Neural cell (in vitro differentiated cells): ENCODE measurements around the gene FGG.

Experiments
- EZH2 ChIP-seq: fragments of 200-600, 300-800 bp; shearing (Covaris generic), sonication (generic); IDR thresholded peaks from 2 replicates; pipeline ENCODE4 v1.6.1; 2014; ENCODE audit warnings: antibody characterized with exemption, low read length, borderline replicate concordance, mild to moderate bottlenecking; ENCODE audit not compliant: insufficient read depth, poor library complexity, severe bottlenecking
- POLR2AphosphoS5 ChIP-seq: IDR thresholded peaks from 2 replicates; pipeline ENCODE4 v1.6.1; 2012
- SMC3 ChIP-seq: fragments of 450-650 bp; conservative IDR thresholded peaks from 2 replicates; pipeline ENCODE4 v1.6.1; 2014; ENCODE audit warnings: antibody characterized with exemption, mild to moderate bottlenecking, moderate library complexity; ENCODE audit not compliant: poor library complexity
- TAF1 ChIP-seq: IDR thresholded peaks from 2 replicates; pipeline ENCODE4 v1.6.1; 2012; ENCODE audit warnings: low read depth
- TF ChIP-seq, protein P1 (sequence below): fragments of 450-650 bp; IDR thresholded peaks from 2 replicates; pipeline ENCODE4 v1.5.1; 2014; ENCODE audit warnings: antibody characterized with exemption, mild to moderate bottlenecking, moderate library complexity; ENCODE audit not compliant: poor library complexity, severe bottlenecking

DNA sequence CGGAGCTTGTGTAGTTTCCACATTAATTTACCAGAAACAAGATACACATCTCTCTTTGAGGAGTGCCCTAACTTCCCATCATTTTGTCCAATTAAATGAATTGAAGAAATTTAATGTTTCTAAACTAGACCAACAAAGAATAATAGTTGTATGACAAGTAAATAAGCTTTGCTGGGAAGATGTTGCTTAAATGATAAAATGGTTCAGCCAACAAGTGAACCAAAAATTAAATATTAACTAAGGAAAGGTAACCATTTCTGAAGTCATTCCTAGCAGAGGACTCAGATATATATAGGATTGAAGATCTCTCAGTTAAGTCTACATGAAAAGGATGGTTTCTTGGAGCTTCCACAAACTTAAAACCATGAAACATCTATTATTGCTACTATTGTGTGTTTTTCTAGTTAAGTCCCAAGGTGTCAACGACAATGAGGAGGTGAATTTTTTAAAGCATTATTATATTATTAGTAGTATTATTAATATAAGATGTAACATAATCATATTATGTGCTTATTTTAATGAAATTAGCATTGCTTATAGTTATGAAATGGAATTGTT, 49.7 kb downstream of the FGG start, which contains the start of gene FGB:
- TF ChIP-seq TAF1 (no peak), POLR2AphosphoS5 (no peak), EZH2 (no peak), SMC3 (no peak)
- TF ChIP-seq, protein P1, sequence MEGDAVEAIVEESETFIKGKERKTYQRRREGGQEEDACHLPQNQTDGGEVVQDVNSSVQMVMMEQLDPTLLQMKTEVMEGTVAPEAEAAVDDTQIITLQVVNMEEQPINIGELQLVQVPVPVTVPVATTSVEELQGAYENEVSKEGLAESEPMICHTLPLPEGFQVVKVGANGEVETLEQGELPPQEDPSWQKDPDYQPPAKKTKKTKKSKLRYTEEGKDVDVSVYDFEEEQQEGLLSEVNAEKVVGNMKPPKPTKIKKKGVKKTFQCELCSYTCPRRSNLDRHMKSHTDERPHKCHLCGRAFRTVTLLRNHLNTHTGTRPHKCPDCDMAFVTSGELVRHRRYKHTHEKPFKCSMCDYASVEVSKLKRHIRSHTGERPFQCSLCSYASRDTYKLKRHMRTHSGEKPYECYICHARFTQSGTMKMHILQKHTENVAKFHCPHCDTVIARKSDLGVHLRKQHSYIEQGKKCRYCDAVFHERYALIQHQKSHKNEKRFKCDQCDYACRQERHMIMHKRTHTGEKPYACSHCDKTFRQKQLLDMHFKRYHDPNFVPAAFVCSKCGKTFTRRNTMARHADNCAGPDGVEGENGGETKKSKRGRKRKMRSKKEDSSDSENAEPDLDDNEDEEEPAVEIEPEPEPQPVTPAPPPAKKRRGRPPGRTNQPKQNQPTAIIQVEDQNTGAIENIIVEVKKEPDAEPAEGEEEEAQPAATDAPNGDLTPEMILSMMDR, result no peak
